AG10803 (cell line): ENCODE data around the gene SAMD4A.

Experiments
- DNase-seq: peaks from one replicate; pipeline ENCODE4 v3.0.0; 2010; ENCODE audit warnings: low read depth
- H3K4me3 ChIP-seq: 2 replicates; pipeline ENCODE4 v1.5.1; 2011; ENCODE audit warnings: mild to moderate bottlenecking, low read length, control low read depth
- CTCF ChIP-seq: conservative IDR thresholded peaks from 2 replicates; pipeline ENCODE4 v1.5.1; 2011; ENCODE audit warnings: mild to moderate bottlenecking, low read length, control low read depth, inconsistent platforms

Gene SAMD4A

GRCh38 chr14:54629635-54630360 lies 62.9 kb downstream of the SAMD4A start:
- no peak for TF ChIP-seq CTCF
- DNase-seq, result no peak
- no peak overlapping the region for H3K4me3 ChIP-seq

DNA sequence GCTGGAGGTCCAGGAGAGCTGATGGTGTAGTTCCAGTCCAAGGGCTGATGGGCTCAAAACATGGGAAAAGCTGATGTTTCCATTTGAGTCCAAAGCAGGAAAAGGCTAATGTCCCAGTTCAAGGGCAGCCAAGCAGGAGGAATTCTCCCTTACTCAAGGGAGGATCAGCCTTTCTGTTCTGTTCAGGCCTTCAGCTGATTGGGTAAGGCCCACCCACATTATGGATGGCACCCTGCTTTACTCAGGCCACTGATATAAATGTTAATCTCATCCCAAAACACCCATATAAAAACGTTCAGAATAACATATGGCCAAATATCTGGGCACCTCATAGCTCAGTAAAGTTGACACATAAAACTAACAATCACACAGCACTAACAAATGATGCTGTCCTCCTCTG lies 64.1 kb downstream of the SAMD4A start:
- DNase-seq, result no peak
- H3K4me3 ChIP-seq, result no peak overlapping the region
- TF ChIP-seq CTCF, result no peak

- TF ChIP-seq CTCF, result no peak
- no peak overlapping the region for H3K4me3 ChIP-seq
- DNase-seq, result no peak
Observed at GRCh38 chr14:54632452-54632851, 65.5 kb downstream of the SAMD4A start.

- no peak for DNase-seq
- H3K4me3 ChIP-seq, result no peak overlapping the region
- no peak for TF ChIP-seq CTCF
Observed at GRCh38 chr14:54633076-54633475, 66.1 kb downstream of the SAMD4A start.

DNA sequence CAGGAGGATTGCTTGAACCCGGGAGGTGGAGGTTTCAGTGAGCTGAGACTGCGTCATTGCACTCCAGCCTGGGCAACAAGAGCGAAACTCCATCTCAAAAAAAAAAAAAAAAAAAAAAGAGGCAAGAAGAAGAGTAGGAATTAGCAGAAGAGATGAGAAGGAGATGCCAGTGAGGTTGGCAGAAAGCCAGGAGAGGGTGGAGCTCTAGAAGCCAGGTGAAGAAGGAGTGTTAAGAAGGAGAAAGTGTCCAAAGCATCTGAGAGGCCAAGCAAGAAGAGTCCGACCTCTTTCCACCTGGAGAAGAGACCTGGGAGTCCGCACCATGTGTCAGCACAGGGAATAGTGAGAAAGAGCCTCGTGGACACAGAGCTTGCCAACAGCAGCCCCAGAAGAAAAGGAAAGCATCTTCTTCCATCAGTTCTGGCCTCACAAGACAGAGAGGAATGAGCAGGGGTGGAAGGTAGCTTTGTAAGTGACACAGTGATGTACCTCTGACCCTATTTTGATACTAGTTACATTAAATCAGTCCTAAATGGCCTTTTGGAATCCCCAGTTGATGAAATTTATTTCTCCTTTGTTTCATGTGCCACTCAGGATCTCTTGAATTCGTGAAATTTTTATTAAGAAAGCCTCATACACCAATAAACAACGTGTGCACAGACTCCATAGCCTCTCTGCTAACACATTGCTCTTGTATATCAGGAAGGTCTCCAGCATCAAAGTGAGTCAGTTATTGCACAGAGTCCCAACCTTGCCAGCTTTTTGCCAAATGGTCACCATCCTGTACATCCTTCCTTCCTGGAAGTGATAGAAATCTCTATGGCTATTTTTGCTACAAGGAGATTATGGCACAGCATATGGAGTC lies 70.6 kb downstream of the SAMD4A start:
- peak; percentile 47 for DNase-seq
- TF ChIP-seq CTCF, result no peak
- no peak overlapping the region for H3K4me3 ChIP-seq

GRCh38 chr14:54638135-54638446 lies 71.2 kb downstream of the SAMD4A start:
- peak; percentile 49 for DNase-seq
- no peak overlapping the region for H3K4me3 ChIP-seq
- no peak for TF ChIP-seq CTCF

DNA sequence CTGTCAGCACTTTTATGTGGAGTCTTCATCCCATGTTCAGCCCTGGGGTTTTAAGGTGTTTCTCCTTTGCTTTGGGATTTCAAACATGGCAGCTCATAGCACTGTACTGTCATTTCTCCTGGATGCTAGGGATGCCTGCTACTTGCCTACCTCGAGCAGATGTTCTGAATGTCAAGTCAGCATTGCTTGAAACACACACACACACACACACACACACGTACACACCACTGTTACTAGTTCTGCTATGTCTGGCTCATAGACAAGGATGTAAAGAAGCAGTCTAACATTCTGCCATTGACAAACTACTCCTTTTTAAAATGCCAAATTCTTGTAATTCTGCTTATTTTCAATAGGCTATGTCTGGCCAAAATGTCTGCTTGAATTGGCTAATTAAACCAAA lies 72.7 kb downstream of the SAMD4A start:
- TF ChIP-seq CTCF, result no peak
- H3K4me3 ChIP-seq, result no peak overlapping the region
- DNase-seq, result peak; percentile 42
